Esophagus squamous epithelium (tissue), 5 donors: Measurements from ENCODE around the gene CAPN15. TPM values are rescaled to one million over a fixed set of nuclear protein-coding genes. Genes with fewer than 3 reads are reported as not detected.

ENCODE experiments used
- DNase-seq: peaks from one replicate; lab custom pipeline; 2025; lab: John Stamatoyannopoulos, UW
- H3K27ac ChIP-seq, 4 donors: fragments of 200-600 bp; sonication (generic); one replicate each; pipeline ENCODE4 v1.5.1; 2016 to 2019; ENCODE audit warnings: mild to moderate bottlenecking in 1 of 4
- H3K27me3 ChIP-seq, 4 donors: fragments of 200-600 bp; sonication (generic); 1 replicate in 3 of 4; 2 replicates in 1 of 4; pipeline versions ENCODE4 v1.5.1 to v1.6.0; 2017 to 2021; ENCODE audit warnings: antibody characterized with exemption in 1 of 4
- H3K36me3 ChIP-seq, 3 donors: fragments of 200-600 bp; sonication (generic); one replicate each; pipeline ENCODE4 v1.5.1; 2016 to 2019
- H3K4me1 ChIP-seq, 3 donors: fragments of 200-600 bp; sonication (generic); one replicate each; pipeline ENCODE4 v1.5.1; 2017 to 2019
- H3K4me3 ChIP-seq, 4 donors: fragments of 200-600 bp; sonication (generic); 1 replicate in 3 of 4; 2 replicates in 1 of 4; pipeline ENCODE4 v1.5.1; 2016 to 2019; ENCODE audit warnings: mild to moderate bottlenecking in 2 of 4, moderate library complexity in 1 of 4
- H3K9me3 ChIP-seq, 3 donors: fragments of 200-600 bp; sonication (generic); one replicate each; pipeline ENCODE4 v1.5.1; 2016 to 2019
- CTCF ChIP-seq, 6 experiments: fragments of 450-650 bp in 4 of 6; fragments of 200-600 bp in 2 of 6; sonication (generic) in 2 of 6; IDR thresholded peaks; one replicate each; pipeline ENCODE4 v1.5.1; 2016 to 2019; ENCODE audit warnings: antibody characterized with exemption in 6 of 6, mild to moderate bottlenecking in 4 of 6, moderate library complexity in 4 of 6
- POLR2A ChIP-seq, 4 donors: fragments of 450-650 bp; IDR thresholded peaks; one replicate each; pipeline ENCODE4 v1.6.1; 2017; ENCODE audit warnings: antibody characterized with exemption in 4 of 4, mild to moderate bottlenecking in 4 of 4, moderate library complexity in 3 of 4
- WGBS, 2 donors: methylation state at CpG; one replicate each; pipeline ENCODE4 v1.1.5; 2018; 5-methylcytosine and 5-hydroxymethylcytosine counted together
- intact Hi-C: fragments of 100-400 bp; cut with DNase I; formaldehyde crosslinking; loops from one replicate; pipeline ENCODE4 v1.15.0; 2022
- total RNA-seq, 4 donors: library from RNA; depleted of rRNA; stranded (reverse); fragments of >200 nt; gene quantifications; one replicate each; pipeline ENCODE4 v1.1.0, GENCODE V29; 2016
- donor health status: DM: yes; HTN: yes; CAD: no.

CAPN15 gene
- total RNA-seq, 4 donors from 2014 or later: 29.4 to 69.6 (median 52.4) TPM

GRCh38 chr16:585351-585750 lies 57.8 kb downstream of the CAPN15 start:
- 10% methylated on average over 6 of the region's 10 CpGs; no CpG with 5 or more reads in 1 of the 2 donors for WGBS, 2 donors
- TF ChIP-seq POLR2A (IDR thresholded peaks at IDR 0.05): no peak
- TF ChIP-seq CTCF (IDR thresholded peaks at IDR 0.05): no peak
- Histone ChIP-seq H3K36me3 (peaks cover 0 to 6% (median 0%) of the 10 kb centered on the region in 3 donors), H3K4me3 (no peak overlapping the region), H3K4me1 (peaks cover 21 to 46% (median 24%) of the 10 kb centered on the region in 3 donors), H3K27ac (no peak overlapping the region), H3K9me3 (no peaks in the 10 kb centered on the region), H3K27me3 (peaks cover 0 to 6% (median 0%) of the 10 kb centered on the region in 4 donors)
- no peak for DNase-seq
- intact Hi-C loops: loop anchor here (10.0 kb wide), 1 partner anchor 79 kb away; the partner anchor contains the start of gene RHOT2

DNA sequence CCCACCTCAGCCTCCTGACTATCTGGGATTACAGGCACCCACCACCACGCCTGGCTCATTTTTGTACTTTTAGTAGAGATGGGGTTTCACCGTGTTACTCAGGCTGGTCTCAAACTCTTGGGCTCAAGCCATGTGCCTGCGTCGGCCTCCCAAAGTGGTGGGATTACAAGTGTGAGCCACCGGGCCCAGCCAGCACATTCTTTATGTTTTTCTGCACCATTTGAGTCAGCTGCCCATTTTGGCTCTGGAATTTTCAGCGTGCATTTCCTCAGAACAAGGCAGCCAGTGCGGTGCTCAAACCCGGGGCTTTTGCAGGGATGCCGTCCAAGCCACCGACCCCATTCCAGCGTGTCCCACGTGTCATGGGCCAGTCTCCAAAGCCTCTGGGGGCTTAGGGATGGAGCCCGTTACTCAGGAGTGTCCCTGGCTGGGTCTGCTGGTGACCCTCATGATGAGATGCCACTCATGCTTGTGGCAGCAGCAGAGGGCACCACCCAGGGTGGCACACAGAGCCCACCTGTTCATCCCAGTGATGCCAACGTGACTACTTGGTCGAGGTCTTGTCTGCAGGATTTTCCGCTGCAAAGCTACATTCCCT lies 58.6 kb downstream of the CAPN15 start:
- WGBS, 2 donors: 25 to 32% methylated on average over 7 to 11 of the region's 16 CpGs
- peaks cover 28 to 54% (median 30%) of the 10 kb centered on the region in 3 donors for H3K4me1 ChIP-seq
- no peaks in the 10 kb centered on the region for H3K36me3 ChIP-seq
- intact Hi-C loops: loop anchor here (10.0 kb wide), 1 partner anchor 79 kb away; the partner anchor contains the start of gene RHOT2
- no peak for TF ChIP-seq CTCF (IDR thresholded peaks at IDR 0.05)
- TF ChIP-seq POLR2A (IDR thresholded peaks at IDR 0.05): no peak
- no peak overlapping the region for H3K27ac ChIP-seq
- H3K9me3 ChIP-seq: no peaks in the 10 kb centered on the region
- no peak for DNase-seq
- peaks cover 0 to 6% (median 0%) of the 10 kb centered on the region in 4 donors for H3K27me3 ChIP-seq
- no peak overlapping the region for H3K4me3 ChIP-seq

DNA sequence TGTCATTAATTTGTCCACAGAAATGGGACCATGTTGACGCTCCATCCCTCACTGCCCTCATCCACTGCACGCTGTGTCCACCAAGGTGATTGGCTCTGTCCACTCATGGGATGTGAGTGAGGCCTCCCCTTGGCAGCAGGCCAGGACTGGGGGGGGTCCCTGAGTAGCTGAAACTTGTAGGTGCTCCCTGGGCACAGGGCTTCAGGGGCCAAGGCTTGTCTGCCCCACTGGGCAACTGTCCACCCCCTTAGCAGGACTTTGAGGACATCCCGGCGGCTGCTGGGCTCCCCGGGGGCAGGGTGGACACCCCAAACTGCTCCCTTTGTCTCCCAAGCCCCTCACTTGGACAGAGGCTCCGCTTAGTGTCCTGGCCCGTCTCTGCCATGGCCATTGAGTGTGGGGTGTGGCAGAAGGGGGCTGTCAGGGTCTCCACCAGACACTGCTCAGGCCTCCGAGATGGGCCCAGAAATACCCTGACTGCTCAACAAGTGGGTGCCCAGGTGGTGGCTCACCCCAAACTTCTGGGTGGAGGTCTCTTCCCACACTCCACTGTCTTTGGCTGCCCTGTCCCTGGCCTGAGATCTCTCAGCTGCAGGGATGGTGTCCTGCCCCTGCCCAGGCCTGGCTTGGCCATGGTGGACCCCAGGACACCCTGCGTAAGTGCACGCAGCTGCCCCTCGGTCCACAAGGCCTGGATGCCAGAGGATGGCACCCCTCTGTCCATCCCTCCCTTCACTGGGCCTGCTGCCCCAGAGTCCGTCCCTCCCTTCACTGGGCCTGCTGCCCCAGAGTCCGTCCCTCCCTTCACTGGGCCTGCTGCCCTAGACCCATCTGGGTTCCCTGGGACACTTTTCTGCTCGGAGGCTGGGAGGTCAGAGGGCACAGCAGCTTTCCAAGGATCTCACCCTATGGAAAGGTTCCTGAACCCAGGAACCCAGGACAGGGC lies 59.4 kb downstream of the CAPN15 start:
- no peak for DNase-seq
- Histone ChIP-seq H3K27me3 (peaks cover 0 to 6% (median 0%) of the 10 kb centered on the region in 4 donors), H3K36me3 (no peaks in the 10 kb centered on the region), H3K4me1 (peaks cover 36 to 62% (median 36%) of the 10 kb centered on the region in 3 donors), H3K9me3 (no peaks in the 10 kb centered on the region), H3K4me3 (no peak overlapping the region), H3K27ac (peak overlapping the region in 1 of 4 donors; percentile 16)
- intact Hi-C loops: loop anchor here (10.0 kb wide), 1 partner anchor 78 kb away; the partner anchor contains the start of gene RHOT2
- WGBS, 2 donors: 48 to 83% methylated on average over 2 to 3 of the region's 14 CpGs
- no peak for TF ChIP-seq CTCF (IDR thresholded peaks at IDR 0.05)
- no peak for TF ChIP-seq POLR2A (IDR thresholded peaks at IDR 0.05)

DNA sequence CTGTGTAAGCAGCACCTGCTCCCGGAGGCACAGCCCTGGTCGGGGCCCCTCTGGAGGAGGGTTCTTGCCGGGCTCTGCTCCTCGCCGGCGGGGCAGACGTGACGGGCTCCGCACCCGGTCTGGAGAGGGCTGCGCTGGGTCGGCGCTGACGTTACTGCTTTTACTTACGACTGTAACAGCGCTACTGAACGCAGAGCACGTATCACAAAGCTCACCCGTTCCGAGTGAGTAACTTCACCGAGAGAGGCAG lies 61.1 kb downstream of the CAPN15 start:
- no peak for DNase-seq
- Histone ChIP-seq H3K4me3 (peak overlapping the region; percentile 71 to 92 (median 80)), H3K9me3 (no peaks in the 10 kb centered on the region), H3K27me3 (peaks cover 0 to 6% (median 0%) of the 10 kb centered on the region in 4 donors), H3K27ac (peak overlapping the region; percentile 95 to 99 (median 98)), H3K4me1 (peaks cover 47 to 76% (median 51%) of the 10 kb centered on the region in 3 donors), H3K36me3 (no peaks in the 10 kb centered on the region)
- TF ChIP-seq CTCF (IDR thresholded peaks at IDR 0.05) (no peak), POLR2A (IDR thresholded peaks at IDR 0.05) (no peak)
- intact Hi-C loops: loop anchor here (10.0 kb wide), 1 partner anchor 76 kb away; the partner anchor contains the start of gene RHOT2
- WGBS, 2 donors: 3% methylated on average over 21 of the region's 21 CpGs; no CpG with 5 or more reads in 1 of the 2 donors
